NCI-H524 (cell line): Measurements from ENCODE around the gene ARL14EP.
A peak's percentile ranks its signal among the peaks of the same experiment; 100 is the strongest.

Experiments used
- DNase-seq, 2 experiments: peaks; one replicate each; lab custom pipeline; 2025; lab: John Stamatoyannopoulos, UW

Gene ARL14EP

GRCh38 chr11:30328681-30329080 lies 5.8 kb downstream of the ARL14EP start:
- DNase-seq = no peak

DNA sequence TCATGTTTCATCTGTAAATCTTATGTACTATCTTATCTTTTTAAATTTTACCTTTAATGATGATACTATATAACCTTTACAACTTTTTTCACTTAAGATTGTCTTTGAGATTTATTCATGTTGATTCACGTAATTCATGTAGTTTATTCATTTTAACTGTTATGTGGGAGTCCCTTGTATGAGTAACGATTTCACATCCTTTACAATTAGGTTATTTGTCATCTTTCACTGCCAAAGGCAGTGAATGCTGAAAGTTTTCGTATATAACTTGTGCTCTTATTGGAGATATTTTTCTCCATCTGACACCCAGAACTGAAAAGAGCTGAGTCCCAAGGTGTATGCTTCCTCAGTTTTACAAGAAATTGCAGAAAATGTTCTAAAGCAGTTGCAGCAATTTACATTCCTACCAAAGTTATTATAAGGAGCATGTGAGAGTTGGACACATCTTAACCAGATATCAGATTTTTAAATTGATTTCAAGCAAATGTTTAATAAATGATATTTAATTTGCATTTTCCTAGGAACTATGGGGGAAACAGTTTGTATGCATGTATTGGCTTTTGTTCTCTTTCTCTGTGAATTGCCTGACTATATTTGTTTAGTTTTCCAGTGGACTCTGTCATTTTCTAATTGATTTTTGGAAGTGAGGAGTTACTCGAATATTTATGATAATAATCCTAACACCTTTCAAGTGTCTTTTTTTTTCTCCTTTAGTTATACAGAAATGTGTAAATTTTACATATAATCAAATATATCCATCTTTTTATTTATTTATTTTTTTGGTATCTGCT lies 6.4 kb downstream of the ARL14EP start:
- DNase-seq = no peak

GRCh38 chr11:30333405-30333804 lies 10.5 kb downstream of the ARL14EP start:
- DNase-seq = peak in 1 of 2 experiments; percentile 24

GRCh38 chr11:30342736-30343166 lies 19.8 kb downstream of the ARL14EP start:
- DNase-seq = no peak

DNA sequence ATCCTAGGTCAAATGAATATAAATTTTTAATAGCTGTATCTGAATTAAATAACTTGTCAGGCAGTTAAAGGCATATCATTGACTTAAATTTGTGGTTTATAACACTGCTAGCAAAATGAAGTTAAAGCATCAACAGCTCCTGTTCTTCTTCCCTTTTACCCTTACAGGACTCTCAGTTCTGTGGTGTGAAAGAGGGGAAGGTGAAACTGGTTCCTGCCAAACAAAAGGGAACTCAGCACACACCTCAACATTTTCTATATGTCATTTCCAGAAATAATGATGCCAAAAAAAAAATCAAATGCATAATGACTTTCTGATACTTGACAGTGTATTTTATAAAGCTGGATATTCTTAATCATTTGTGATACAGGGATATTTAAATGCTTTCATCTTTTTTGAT lies 21.2 kb downstream of the ARL14EP start:
- DNase-seq = no peak

DNA sequence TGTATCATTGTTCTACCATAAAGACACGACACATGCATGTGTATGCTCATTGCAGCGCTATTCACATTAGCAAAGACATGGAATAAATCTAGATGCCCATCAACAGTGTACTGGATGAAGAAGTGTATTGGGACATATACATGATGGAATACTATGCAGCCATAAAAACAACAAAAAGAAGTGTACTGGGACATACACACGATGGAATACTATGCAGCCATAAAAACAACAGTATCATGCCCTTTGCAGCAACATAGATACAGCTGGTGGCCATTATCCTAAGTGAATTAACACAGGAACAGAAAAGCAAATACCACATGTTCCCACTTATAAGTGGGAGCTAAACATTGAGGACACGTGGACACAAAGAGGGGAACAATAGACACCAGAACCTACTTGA lies 22.7 kb downstream of the ARL14EP start:
- no peak for DNase-seq

GRCh38 chr11:30346068-30346688 lies 23.3 kb downstream of the ARL14EP start:
- DNase-seq = peak; percentile 60 to 74

GRCh38 chr11:30348035-30348434 lies 25.1 kb downstream of the ARL14EP start:
- DNase-seq = peak in 1 of 2 experiments; percentile 33

DNA sequence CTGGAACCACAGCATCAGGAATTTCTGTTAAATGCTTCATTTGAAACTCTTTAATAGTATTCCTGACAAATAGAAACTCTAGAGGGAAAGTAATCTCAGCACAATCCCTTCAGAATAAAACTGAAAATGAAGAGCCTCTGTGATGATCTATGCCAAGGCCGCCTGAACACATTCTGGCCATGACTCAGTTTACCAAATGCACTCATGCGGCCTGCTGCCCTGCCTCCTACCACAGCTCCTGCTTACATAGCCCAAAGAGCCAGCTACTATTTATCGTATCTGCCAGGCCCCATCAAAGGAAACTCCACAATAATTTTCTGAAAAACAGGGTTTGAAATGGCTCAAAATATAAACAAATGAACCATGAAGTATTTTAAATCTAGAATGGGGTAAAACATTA lies 27.0 kb downstream of the ARL14EP start:
- no peak for DNase-seq

DNA sequence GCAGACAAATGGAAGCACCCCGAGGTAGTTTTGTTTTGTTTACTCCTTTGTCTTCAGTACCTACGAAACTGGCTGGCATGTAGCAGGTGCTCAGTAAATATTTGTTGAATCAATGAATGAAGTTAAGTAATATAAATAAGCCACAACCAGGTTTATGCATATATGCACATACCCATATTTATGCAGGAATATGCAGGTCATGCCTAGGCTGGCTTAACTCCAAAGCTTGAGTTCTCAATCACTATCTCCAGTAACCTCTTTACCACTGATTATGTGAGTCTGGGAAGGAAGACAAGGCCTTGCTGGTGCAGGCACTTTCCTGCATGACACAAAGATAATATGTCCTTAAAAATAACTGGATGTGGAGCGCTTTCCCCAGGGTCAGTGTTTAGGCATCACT lies 27.5 kb downstream of the ARL14EP start:
- no peak for DNase-seq

- DNase-seq = no peak
These were observed 28.2 kb downstream of the ARL14EP start for GRCh38 chr11:30351061-30351460.

DNA sequence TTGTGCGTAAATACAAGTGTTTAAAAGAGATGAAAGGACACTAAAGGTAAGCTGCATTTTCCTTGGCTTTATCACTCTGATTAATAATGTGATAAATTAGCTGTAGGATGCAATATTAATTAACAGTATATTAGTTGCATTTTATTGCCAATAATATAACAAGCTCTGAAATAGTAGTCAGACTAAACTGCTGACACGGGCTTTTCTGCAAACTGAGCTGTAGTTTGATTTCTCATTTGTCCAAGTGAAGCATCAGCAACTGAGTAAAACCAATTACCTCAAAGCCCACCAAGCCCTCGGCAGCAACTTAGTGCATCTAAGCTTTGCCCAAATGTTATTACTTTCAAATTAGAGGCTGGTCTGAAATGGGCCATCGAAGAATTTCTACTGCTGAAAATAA lies 33.5 kb downstream of the ARL14EP start:
- DNase-seq = no peak

- no peak for DNase-seq
These were observed 35.0 kb downstream of the ARL14EP start for GRCh38 chr11:30357872-30358271.

DNA sequence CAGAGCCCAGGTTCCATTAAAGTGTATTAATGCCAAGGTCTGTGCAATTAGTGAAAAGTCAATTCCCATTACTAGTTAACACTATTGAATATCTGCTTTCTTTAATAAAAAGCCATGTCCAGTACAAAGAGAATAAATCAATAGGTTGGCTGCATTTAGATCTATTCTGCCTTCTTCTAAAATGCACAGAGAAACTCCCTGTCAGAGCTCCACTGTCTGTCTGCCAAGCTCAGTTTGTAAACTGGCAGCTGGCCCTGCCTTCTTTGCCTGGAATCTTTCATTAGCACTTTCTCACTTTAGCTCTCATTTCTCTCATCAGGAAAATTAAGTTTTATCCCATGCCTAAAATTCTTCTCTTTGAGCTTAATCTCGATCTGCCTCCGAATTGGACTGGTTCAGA lies 35.6 kb downstream of the ARL14EP start:
- no peak for DNase-seq

DNA sequence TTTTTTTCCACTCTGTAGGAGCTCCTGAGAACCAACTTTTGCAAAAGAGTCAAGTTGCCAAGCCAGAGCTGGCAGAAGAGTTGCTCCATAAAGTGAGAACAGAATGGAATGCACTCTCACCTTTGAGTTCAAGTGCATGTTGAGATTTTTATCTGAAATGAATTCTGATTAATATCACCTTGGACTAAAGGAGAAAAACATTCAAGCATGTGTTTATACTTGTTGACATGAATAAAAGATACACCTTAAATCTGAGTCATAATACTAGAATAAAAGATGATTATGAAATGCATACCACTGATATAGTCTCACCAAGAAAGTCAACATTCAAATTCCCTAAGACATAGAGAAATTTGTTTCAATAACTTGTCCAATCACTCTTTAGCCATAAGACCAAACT lies 37.8 kb downstream of the ARL14EP start:
- no peak for DNase-seq

GRCh38 chr11:30364139-30364836 lies 41.4 kb downstream of the ARL14EP start:
- no peak for DNase-seq

- no peak for DNase-seq
These were observed 42.1 kb downstream of the ARL14EP start for GRCh38 chr11:30364837-30365482.

DNA sequence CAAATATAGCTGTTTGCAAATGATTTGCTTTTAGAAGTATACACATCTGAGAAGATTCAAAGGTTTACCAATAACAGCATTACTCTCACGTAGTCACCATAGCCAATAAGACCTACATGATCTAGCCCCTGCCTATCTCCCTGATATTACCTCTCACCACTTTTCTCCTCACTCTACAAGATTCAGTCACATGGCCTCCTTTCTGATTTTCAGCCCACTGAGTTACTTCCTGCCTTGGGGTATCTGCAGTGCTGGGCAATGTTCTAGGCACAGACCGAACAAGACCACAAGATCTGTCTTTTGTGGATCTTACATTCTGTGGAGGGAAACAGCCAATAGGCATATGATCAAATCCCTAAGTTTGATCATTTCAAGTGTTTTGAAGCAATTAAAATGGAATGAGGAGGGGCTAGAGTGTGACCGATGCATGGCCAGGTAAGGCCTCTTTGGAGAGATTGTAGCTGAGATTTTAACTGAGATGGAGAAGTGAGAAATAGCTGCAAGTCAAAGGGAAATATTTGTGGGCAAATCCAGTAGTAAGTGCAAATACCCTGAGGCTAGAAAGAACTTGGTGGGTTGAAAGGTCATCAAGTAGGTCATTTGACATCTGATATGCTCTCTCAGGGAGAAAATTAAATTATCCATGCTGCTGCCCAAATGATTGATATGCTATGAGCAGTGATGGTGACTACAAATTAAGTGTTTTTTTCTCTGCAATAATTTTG lies 43.1 kb downstream of the ARL14EP start:
- no peak for DNase-seq

GRCh38 chr11:30368394-30368793 lies 45.5 kb downstream of the ARL14EP start:
- no peak for DNase-seq

- DNase-seq = no peak
These were observed 47.3 kb downstream of the ARL14EP start for GRCh38 chr11:30370164-30370563.

GRCh38 chr11:30377347-30377746 lies 54.4 kb downstream of the ARL14EP start:
- no peak for DNase-seq

GRCh38 chr11:30380846-30381245 lies 57.9 kb downstream of the ARL14EP start:
- no peak for DNase-seq
